HG03060 (cell line): ENCODE measurements around the gene CD40.

Experiments used
- ATAC-seq: cut with Tn5 transposase; IDR thresholded peaks from one replicate; pipeline ENCODE4 v1.9.1; 2021; ENCODE audit warnings: low read depth, moderate number of reproducible peaks; ENCODE audit not compliant: unreplicated experiment

Gene CD40

GRCh38 chr20:46121184-46121930, 3.2 kb downstream of the CD40 start:
- no peak for ATAC-seq

GRCh38 chr20:46122071-46122470, 4.0 kb downstream of the CD40 start:
- no peak for ATAC-seq

GRCh38 chr20:46122516-46123481, 4.7 kb downstream of the CD40 start:
- ATAC-seq = no peak

GRCh38 chr20:46123482-46124245, 5.5 kb downstream of the CD40 start:
- no peak for ATAC-seq

DNA sequence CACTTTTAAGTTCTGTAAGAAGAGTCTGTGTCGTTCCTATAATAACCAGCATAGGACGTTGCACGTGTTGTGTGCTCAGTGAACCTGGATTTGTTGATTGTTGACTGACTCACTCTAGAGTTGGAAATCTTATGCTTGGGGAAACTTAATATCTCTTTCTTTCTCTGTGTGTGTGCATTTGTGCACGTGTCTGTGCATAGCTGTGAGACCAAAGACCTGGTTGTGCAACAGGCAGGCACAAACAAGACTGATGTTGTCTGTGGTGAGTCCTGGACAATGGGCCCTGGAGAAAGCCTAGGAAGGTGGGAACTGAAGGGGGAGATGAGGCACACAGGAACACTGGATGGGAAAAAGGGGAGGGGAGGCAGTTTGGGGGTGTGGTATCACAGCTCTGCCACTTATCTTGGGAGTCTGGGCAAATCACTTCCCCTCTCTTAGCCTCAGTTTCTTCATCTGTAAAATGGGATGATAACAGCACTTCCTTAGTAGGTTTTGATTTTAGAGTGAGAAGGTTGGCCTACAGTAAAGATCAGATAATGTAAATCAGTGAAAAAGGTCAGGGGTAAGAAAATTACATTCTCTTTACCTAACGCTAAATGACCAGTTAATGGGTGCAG, 8.4 kb downstream of the CD40 start:
- no peak for ATAC-seq

- no peak for ATAC-seq
These were observed 9.4 kb downstream of the CD40 start for GRCh38 chr20:46127396-46128010.

GRCh38 chr20:46128310-46129151, 10.4 kb downstream of the CD40 start:
- ATAC-seq = no peak

DNA sequence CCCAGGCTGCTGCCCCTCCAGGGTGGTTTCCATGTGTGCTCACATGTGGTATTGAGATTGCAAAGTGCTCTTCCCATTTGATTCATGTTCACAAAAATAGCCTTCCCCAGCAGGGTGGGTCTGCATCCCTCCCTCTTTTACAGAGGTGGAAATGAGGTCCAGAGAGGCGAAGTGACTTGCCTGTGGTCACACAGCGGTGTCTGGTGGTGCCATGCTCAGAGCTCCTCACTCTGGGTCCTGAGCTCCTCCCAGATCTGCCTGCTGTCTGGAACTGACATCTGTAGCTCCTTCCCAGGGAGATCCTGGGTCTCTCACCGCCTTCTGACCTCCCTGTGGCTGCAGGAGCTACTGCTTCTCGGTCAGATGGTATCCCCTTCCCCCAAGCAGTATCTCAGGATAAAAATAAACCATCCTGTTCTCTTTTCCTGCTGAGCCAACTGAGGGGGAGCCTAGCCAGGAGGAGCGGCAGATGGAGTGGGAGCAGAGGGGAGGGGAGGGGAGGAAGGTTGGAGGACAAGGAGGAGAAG, 11.9 kb downstream of the CD40 start:
- ATAC-seq = no peak

- ATAC-seq = no peak
These were observed 12.4 kb downstream of the CD40 start for GRCh38 chr20:46130534-46130933.

- no peak for ATAC-seq
These were observed 13.3 kb downstream of the CD40 start for GRCh38 chr20:46131396-46131795.

DNA sequence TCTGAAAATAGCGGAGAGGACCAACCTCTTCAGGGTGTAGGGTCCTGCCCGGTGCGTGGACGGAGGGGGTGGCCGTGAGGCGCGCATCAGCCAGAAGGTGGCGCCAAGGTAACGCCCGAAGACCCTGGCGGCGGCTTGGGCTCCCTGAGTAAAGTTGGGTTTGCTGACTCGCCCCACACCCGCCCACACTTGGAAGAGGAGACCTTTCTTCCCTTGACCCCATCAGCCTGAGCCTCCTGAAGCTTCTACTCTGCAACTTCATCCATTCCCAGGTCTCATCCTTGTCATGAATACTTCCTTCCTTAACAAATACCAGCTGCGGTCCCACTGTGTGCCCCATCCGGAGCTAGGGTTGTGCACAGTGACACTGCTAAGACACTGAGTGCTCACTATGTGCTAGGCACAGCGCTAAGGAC, 14.6 kb downstream of the CD40 start:
- no peak for ATAC-seq

GRCh38 chr20:46133886-46134654, 16.0 kb downstream of the CD40 start:
- ATAC-seq = no peak

GRCh38 chr20:46134716-46135115, 16.6 kb downstream of the CD40 start:
- ATAC-seq = no peak

DNA sequence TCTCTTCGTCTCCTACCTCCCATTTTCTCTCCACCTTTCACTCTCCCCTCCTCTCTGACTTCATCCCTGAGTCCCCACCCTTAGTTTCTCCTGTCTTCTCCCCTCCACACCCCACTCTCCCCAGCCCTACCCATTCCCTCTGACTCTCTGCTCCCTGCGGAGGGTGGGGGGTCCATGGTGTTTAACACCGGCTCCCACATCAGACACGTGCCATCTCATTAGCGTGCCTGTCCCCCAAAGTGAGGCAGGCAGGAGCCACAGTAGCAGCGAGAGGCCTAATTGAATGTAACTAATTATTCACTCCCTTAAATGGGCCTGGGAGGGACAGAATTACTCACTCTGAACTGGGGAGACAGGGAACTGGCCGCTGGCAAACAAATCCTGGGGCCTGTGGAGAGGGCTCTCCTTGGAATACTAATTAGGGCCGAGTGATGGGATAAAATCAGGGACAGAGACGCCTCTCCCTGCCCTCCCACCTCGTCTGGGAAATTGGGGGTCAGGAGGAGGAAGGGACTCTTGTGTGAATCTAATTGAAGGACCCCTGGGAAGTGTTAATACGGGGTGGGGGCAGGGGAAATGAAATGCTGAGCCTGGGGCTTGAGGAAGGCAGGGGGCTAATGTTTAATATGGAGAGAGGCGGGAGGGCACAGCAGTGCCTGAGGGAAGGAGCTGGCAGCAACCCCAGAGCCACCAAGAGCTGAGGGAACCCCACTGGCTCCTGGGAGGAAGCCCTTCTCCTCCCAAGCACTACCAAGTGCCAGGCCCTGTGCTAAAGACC, 17.9 kb downstream of the CD40 start:
- ATAC-seq = no peak

- ATAC-seq = no peak
These were observed 19.7 kb downstream of the CD40 start for GRCh38 chr20:46137816-46138215.

GRCh38 chr20:46139266-46139889, 21.3 kb downstream of the CD40 start:
- ATAC-seq = no peak

GRCh38 chr20:46139908-46140482, 21.9 kb downstream of the CD40 start:
- no peak for ATAC-seq
